HG03442 (cell line): ENCODE results near the gene MYH15.

ENCODE experiments used
- ATAC-seq: cut with Tn5 transposase; IDR thresholded peaks from one replicate; pipeline ENCODE4 v1.9.1; 2021; ENCODE audit warnings: mild to moderate bottlenecking, moderate library complexity; ENCODE audit not compliant: unreplicated experiment

The MYH15 gene

GRCh38 chr3:108510496-108510895 lies at the start of gene MYH15:
Gene MYH15 (minus strand): TSS chr3:108510596. CDS start chr3:108510530, 66 bp downstream.
- ATAC-seq, result no peak

GRCh38 chr3:108555966-108556581 lies 45.7 kb upstream of the MYH15 start:
- ATAC-seq, result no peak

- no peak for ATAC-seq
These were observed 44.6 kb upstream of the MYH15 start for GRCh38 chr3:108554913-108555571.

DNA sequence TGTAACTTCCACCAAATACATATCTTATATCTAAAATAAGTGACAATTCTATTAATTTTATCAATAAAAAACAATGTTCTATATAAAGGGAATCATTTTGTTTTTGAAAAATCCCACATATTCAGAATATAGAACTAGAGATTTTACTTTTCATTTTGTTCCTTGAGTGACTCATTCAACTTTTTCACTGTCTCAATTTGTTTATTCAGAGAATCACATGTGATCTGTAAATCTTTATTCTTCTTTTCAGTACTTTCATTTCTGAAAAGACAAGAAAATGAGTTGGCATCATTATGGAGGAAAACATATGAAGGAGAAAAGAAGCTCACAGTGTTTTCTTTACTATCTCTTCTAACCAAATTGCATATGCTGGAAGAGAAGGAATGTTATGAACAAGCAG lies 43.8 kb upstream of the MYH15 start:
- no peak for ATAC-seq

- ATAC-seq, result peak; percentile 74
These were observed 42.1 kb upstream of the MYH15 start for GRCh38 chr3:108552267-108553159.

- ATAC-seq, result no peak
These were observed 38.5 kb upstream of the MYH15 start for GRCh38 chr3:108548886-108549285.

GRCh38 chr3:108548304-108548703 lies 37.9 kb upstream of the MYH15 start:
- no peak for ATAC-seq

DNA sequence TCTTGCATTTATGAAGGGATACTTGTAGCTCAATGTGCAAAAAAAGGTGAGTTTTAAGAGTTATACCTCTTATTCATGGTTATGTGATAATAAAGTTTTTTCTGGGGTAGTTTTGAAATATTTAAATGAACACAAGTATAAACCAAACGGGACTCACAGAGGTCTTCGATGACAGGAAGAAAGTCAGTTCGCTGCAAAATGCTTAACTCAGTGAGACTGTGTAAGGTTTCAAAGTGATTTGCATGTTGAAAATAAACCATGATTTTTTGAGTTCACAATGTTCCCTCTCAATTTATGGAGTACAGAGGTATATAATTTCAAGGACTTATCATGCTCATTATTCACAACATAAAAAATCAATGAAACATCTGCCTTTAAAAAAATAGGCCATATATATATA lies 36.3 kb upstream of the MYH15 start:
- ATAC-seq, result no peak

DNA sequence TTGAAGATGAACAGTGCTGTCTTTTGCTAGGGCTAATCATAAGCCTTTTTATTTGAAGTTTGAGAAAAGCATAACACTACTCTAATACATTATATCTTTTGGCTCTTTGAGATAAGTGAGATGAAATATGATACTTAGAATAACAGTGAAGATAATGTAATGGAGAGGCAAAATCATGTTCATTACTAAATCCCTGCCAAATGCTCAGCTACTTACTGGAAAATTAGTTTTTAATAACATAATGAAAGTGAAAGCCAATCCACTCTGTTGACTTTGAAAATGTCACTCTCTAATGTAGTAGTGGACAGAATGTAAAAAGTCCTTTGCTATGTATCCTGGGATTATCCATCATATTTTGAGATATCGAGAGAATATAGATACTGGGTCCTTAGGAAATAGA lies 35.9 kb upstream of the MYH15 start:
- ATAC-seq, result no peak

DNA sequence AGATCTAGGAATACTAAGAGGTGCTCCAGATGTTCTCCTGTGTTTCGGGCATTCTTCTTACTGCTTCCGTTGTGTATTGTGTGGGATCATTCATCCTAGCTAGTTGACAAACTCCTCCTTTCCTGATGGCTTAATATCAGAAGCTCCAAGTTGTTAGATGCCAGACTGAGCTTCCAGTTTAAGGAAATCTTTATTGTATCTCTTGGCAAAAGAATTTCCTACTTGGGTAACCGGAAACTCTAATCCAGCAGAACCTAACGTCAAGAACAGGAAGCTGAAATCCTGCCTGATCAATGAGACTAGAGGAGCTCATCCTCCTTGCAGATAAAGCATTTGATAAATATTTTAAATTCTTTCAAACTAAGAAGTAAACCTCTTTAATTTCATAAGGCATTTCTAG lies 27.7 kb upstream of the MYH15 start:
- ATAC-seq, result no peak

- peak; percentile 95 for ATAC-seq
These were observed 18.3 kb upstream of the MYH15 start for GRCh38 chr3:108528459-108529252.

DNA sequence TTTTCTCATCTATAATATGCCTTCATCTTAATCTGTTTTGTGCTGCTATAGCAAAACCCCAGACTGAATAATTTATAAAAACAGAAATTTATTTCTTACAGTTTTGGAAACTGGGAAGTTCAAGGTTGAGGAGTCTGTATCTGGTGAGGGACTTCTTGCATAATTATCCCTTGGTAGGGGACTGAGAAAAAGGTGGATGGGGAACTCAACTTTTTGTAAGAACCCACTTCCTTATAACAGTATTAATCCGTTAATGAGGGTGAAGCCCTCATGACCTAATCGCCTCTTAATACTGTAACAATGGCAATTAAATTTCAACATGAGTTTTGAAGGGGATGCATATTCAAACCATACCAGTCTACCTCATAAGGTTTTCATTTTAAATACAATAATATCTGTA lies 17.4 kb upstream of the MYH15 start:
- ATAC-seq, result no peak

GRCh38 chr3:108527109-108527508 lies 16.7 kb upstream of the MYH15 start:
- ATAC-seq, result no peak

DNA sequence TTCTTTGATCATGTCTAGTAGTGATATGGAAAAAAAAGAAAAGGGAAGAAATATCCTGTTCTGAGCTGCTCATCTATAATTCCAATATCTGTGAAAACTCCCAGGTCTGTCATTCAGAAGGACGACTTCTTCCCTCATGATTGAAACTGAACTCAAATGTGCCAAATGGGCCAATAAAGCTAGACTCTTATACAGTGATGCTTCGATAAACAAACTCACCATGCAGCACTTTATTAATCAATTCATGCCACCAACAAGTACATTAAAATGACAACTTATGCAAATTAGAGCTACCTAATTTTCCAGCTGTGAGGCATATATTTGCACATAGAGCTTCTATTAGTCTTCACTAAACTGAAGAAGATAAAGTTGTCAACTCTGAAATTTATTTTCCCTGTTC lies 15.6 kb upstream of the MYH15 start:
- no peak for ATAC-seq

- no peak for ATAC-seq
These were observed 14.9 kb upstream of the MYH15 start for GRCh38 chr3:108525256-108525655.

DNA sequence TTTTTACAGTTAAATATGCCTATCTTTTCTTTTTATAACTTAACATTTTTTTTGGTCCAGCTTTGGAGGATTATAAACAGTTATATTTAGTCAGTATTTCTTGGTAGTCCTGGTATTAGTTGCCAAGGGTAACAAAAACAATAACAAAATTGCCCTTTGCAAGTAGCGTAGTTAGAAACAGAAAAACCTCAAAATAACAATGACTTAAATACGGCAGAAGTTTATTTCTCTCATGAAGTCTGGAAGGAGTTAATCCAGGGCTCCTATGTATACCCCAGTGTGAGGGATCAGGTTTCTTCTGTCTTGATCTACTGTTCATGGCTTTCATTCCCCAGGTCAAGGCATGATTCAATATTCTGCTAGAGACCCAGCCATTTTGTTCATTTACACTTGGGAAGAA lies 14.1 kb upstream of the MYH15 start:
- no peak for ATAC-seq

- ATAC-seq, result no peak
These were observed 8.5 kb upstream of the MYH15 start for GRCh38 chr3:108518895-108519294.

- no peak for ATAC-seq
These were observed 6.5 kb upstream of the MYH15 start for GRCh38 chr3:108516881-108517280.

DNA sequence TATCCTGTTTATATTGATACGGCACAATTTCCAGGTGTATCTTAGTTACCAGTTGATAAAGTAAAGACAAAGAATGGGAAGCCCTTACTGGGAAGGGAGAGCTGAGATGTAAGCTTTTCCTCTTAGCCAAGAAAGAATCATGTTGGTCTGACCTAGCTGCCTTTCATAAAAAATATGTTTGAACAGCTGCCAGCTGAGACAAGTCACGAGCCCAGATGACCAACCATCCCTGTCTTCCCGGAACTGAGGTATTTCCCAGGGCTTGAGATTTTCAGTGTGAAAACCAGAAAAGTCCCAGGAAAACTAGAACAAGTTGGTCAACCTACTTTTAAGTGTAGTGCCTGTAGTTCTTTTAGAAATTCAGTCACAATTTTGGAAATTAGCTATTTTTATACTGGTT lies 3.6 kb upstream of the MYH15 start:
- no peak for ATAC-seq

GRCh38 chr3:108512671-108513070 lies 2.3 kb upstream of the MYH15 start:
- ATAC-seq, result no peak

GRCh38 chr3:108511490-108511889 lies 1.1 kb upstream of the MYH15 start:
- no peak for ATAC-seq
